SK-N-SH (cell line): ENCODE results near the gene ZSCAN20.

Source experiments
- EP300 ChIP-seq, 2 experiments: IDR thresholded peaks; 2 replicates each; pipeline versions ENCODE4 v1.4.0 to v1.6.1; 2012; ENCODE audit warnings: borderline replicate concordance in 1 of 2, low read depth in 1 of 2, low read length in 1 of 2
- JUND ChIP-seq: IDR thresholded peaks from 2 replicates; pipeline ENCODE4 v1.4.0; 2012
- POLR2AphosphoS5 ChIP-seq: IDR thresholded peaks from 2 replicates; pipeline ENCODE4 v1.6.1; 2012; ENCODE audit warnings: low read depth, low read length
- TF ChIP-seq, protein P1 (sequence below): fragments of 200-600 bp; sonication (generic); IDR thresholded peaks from 2 replicates; pipeline ENCODE4 v1.6.1; 2017; ENCODE audit warnings: antibody characterized with exemption, mild to moderate bottlenecking, moderate library complexity

DNA sequence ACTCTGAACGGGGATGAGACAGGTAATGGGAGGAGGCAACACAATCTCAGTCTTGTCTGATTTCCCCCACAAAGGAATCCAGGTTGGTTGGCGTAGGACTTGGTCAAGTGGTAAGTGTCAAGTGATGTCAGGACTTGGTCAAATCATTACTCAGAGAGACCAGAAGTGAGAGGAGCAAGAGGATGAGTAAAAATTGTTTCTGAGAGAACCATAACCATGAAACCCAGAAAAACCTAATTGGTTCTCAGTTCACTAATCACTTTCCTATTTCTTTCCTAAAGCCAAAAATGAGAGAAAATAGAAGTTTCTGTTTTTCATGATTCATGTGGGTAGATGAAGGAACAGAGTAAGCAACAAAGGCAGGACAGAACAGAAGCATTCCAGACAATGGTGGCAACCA is 46.5 kb upstream of the ZSCAN20 start:
- TF ChIP-seq, protein P1, sequence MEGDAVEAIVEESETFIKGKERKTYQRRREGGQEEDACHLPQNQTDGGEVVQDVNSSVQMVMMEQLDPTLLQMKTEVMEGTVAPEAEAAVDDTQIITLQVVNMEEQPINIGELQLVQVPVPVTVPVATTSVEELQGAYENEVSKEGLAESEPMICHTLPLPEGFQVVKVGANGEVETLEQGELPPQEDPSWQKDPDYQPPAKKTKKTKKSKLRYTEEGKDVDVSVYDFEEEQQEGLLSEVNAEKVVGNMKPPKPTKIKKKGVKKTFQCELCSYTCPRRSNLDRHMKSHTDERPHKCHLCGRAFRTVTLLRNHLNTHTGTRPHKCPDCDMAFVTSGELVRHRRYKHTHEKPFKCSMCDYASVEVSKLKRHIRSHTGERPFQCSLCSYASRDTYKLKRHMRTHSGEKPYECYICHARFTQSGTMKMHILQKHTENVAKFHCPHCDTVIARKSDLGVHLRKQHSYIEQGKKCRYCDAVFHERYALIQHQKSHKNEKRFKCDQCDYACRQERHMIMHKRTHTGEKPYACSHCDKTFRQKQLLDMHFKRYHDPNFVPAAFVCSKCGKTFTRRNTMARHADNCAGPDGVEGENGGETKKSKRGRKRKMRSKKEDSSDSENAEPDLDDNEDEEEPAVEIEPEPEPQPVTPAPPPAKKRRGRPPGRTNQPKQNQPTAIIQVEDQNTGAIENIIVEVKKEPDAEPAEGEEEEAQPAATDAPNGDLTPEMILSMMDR, result no peak
- TF ChIP-seq JUND (no peak), EP300 (IDR thresholded peaks at IDR 0.05; ENCODE audit: borderline replicate concordance in 1 of 2, low read depth in 1 of 2, low read length in 1 of 2) (no peak), POLR2AphosphoS5 (no peak)
